HG03066 (cell line): ENCODE data around the gene CAMK4.

Experiments used
- ATAC-seq: cut with Tn5 transposase; IDR thresholded peaks from one replicate; pipeline ENCODE4 v1.9.1; 2021; ENCODE audit warnings: low read depth; ENCODE audit not compliant: unreplicated experiment

CAMK4 gene

DNA sequence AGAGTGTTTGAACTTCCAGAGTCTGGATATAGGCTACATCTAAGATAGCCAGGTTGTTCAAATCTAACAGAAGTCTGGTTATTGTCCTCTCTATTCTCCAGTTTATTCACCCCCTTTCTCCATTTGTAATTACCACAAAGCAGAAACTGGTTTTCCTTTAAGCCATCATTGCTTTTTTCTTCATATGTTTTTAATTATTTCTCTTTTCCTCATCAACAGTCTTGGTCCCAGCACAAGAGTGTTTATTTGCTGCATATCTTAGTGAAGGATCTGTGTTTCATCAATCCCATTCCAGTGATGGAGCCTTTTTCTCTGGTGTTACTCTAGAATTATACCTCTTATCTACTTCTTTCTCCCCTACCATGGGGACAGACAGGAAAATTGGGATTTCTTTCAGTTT is 142.2 kb downstream of the CAMK4 start:
- ATAC-seq: no peak

DNA sequence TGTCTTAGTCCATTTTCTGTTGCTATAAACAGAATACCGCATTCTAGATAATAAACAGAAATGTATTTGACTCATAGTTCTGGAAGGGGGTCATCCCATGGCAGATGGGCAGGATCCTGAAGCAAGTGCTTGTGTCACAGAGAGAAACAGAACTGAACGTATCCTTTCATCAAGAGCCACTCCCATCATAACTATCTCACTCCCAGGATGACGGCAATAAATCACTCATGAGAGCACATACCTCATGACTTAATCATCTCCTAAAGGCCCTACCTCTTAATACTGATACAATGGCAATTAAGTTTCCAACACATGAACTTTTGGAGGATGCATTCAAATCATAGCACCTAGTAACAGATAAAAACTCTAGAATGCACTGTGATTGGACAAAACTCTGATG is 142.9 kb downstream of the CAMK4 start:
- ATAC-seq: no peak

DNA sequence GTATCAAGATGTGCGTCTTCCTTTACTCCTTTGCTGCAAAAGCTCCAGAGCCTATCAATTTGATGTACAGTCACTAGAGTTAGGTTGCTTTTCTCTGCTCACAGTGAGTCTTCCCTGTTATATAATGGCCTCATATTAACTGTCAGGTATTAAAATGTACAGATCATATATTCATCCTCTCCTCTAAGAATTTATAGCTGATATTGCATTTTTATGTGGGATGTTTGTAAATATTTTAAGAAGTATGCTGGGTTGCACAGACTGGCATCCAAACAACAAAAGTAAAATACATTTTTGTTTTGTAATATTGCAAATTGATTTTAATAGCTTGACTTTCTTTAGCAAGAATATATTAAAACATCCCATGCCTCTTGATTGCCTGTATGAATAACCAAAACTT is 148.6 kb downstream of the CAMK4 start:
- ATAC-seq: no peak

DNA sequence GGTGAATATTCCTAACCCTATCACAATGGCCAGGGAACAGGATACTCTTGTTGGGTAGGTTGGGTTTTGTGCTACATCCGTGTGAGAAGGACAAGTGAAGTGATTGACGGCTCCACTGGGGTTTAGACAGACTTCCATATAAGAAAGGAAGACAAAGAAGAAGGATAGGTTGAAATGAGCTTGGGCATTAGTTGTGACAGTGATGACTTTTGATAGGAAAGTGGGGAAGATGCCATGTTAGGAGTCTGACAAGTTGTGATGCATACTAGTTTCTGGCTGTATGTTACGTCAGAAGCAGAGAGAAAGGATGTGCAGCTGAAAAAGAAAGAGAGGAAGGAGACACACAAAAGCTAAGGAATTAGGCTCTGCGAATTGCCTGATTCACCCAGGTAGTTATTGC is 150.2 kb downstream of the CAMK4 start:
- ATAC-seq: no peak

DNA sequence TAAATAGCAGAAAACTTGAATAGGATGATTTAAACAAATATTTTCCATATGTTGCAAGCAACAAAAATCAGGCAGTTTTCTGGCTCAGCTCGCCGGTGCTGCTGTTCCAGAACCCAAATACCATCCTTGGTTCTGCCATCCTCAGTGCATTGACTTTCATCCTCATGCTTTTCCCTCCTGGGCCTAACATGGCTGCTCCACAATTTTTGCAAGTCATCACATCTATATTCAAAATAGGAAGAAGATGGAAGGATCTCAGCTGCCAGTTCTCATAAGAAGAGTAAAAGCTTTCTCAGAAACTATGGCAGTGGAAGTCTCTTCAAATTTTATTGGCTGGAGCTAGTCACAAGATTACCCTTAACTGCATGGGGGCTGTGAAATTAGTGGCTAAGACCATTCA is 151.5 kb downstream of the CAMK4 start:
- no peak for ATAC-seq

DNA sequence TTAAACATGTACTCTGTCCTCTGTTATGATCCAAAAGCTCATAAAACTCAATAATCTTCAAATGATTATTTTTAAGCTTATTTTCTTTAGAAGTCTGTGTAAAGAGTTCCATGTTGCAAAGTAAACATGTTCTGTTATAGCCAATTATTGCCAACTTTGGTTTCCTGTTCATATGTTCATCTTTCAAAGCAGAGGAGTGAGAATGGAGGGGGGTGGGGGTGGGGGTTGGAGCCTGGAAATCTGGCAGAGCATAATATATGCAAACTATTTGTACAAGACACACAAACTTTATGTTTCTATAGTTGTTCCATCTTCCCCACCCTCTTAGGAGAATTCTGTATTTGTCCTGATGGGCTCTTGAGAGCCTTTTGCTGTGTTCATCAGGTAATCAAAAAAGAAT is 153.1 kb downstream of the CAMK4 start:
- ATAC-seq: no peak

DNA sequence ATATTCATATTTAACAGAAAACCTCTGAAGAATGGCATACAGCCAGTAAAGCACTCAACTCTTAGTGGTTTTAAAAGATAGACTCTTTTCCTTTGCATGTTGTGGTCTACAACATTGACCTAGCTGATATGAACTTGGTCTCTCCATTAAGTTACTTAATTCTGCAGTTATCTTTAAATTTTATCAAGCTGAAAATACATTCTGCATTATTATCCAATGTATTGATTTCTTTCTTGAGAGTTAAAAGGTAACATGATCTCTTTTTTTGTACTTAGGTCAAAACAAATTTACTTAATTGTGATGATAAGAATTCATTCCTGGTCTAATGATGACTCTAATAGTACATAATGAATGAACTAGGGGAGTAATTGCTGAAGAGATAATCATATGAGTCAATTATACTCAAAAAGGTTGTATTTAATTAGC is 155.2 kb downstream of the CAMK4 start:
- ATAC-seq: no peak

DNA sequence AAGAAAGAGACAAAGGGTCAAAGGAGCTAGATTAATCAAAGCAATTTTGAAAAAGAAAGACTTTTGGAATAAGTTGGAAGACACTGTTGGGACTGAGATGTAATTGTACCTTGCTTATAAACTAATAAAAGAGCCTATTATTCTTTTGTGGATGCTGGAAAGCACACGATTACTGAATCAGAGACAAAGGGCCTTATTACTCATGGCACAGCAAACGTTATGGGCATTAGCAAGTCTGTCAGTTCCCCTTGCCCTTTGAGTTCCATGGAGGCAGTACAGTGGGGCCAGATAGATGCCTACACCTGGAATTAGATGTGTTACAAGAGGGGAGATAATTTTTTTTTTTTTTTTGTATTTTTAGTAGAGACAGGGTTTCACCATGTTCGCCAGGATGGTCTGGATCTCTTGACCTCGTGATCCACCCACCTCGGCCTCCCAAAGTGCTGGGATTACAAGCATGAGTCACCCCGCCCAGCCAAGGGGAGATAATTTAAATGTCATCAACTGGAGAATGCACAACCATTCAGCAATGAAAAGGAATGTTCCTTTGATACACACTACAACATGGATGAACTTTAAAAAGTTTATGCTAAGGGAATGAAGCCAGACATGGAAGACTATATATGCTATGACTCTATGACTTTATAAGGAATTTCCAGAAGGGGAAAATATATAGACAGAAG is 159.2 kb downstream of the CAMK4 start:
- ATAC-seq: no peak

DNA sequence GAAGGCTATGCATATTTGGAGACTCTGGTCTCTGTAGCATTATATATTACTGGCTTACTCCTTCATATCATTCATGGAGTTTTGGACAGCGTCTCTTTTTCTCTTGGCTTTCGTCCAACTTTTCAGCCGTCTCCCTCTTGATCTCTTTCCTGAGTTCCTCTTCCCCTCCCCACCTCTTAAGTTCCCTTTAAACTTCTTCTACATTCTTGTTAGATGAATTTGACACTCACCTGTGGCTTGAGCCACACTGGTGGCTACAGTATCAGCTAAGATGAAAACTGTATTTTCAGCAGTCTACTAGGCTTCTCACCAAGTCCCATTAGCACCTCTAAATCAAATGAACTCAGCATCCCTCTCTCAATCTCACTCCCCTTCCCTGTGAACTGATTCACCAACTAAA is 160.0 kb downstream of the CAMK4 start:
- ATAC-seq: no peak

DNA sequence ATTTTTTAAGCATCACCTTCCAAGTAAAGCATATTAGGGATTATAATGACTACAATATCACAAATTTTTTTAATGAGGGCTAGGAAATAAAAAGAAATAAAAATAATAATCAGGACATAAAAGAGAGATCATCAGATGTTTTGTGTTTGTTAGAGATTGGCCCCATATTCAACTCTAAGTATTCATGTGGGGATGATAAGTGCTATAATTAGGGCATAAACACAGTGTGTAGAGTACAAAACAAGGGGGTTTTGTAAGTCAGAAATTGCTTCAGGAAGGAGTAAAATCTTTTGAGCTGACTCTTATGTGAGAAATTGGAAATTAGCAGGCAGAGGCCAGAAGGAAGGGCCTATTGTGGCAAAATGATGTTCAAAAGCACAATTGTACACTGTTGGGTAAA is 160.9 kb downstream of the CAMK4 start:
- ATAC-seq: no peak

DNA sequence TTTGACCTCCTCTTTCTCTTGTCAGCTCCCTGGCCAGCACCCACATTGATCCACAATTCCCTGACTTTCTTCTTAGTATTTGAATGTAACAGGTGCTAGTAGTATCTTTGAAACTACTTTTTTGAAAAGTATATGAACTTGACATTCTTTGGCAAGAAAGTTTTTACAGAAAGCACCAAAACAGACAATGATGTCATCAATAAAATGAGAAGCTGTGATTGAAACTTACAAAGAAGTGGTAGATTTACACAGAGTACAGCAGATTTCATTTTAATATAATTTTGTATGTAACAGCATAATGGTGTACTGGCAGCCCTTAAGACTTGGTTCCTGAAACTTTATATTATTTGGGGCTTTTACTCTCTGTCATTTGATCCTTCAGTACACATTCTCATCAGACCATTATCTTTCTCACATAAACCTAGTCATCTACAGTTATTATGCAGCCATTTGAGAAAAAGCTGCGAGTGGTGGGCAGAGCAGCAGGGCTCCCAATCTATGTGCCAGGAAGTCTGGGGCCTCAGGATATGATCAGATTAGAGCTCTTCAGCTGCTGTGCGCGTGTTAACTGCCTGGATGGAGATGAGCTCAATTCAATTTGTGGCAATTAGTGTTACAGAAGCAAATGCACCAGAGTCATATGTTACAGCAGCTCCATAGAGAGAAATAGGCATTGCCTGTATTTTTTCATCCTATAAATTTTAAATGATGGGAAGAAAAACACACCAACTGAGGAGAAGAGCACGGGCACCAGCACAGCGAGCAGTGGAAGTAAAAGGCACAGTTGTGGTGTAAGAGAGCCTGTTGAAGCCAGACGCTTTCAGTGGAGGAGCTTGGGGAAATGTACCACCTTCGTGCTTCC is 162.0 kb downstream of the CAMK4 start:
- no peak for ATAC-seq

DNA sequence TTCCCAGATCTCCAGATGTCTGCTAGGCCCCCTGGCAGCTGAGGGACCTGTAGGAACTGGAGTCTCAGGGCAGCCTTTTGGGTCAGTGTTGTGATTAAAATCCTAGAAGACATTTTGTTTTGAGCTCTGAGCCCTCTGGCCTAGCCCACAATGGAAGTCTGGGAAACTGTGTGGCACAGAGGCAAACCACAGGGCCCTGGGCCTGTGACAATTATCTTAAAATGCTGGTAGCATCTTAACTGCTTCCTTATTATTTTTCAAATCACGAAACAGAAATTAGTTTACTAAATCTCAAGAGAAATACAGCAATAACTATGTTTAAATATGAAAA is 162.6 kb downstream of the CAMK4 start:
- ATAC-seq: no peak

DNA sequence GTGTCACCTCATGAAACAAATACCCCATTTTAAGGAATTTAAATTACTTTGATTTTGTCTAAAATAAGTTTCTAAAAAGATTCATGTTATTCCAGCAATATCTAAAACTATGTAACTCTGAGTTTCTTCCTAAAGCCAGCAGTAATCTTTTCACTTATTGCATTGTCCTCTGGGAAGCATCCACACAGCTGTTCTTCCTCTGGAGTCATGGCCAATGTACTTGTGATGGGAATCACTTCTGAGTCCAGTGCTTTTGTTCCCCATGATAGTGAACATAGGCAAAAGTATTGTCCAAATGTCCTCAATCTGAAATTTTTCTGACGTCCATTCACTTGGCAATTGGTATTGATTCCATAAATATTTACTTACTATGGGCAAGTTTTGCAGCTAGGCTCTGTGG is 163.2 kb downstream of the CAMK4 start:
- no peak for ATAC-seq

DNA sequence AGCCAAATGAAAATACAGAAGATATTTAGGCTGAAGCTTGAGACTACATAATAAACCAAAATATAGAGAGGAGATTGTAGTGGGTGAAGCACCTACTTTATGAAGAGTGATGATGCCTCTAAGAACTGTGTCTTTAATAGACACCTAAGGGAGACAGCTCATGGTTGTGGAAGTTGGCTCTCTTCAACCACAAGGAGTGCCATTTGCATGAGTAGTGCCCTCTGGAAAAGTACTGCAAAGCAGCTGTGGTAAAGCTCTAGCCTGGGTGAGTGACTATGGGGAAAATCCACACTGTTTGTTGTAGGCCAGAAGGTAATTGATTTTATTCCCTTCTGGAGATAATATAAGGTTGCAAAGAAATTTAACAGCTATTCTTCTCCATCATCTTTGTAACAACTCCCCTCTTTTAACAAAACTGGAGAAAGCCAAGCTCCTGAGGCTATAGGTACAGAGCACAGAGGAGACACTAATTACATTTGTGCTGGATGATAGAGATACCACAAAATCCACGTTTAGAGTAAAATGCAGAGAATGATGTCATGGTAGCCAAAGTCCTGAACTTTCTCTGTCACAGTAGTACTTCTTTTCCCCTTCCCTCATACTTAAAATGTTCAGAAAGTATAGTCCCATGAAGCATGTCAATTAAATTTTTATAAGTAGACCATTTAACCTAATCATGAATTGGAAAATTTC is 165.4 kb downstream of the CAMK4 start:
- ATAC-seq: no peak

DNA sequence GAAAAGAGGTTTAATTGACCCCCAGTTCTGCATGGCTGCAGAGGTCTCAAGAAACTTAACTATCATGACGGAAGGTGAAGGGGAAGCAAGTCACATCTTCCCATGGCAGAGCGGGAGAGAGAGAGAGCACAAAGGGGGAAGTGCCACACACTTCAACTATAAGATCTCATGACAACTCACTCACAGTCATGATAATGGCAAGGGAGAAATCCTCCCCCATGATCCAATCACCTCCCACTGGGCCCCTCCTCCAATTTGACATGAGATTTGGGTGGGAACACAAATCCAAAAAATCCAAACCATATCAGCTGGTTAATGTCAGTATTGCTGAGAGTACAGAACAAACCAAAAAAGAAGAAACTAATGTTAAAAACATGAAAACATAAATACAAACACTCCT is 168.0 kb downstream of the CAMK4 start:
- ATAC-seq: no peak

DNA sequence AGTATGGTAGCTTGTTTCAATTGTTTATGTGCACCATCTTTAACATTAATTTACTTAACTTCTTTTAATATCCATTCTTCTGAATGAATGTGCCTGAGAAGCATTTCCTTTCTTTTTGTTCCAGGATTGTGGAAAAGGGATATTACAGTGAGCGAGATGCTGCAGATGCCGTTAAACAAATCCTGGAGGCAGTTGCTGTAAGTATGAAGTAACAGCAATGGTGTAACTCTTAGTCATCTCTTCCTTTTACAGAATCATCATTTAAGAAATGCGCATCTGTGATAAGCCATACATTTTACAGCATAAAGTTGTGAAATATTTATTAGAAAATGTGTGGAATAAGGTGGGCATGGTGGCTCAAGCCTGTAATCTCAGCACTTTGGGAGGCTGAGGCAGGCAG is 170.4 kb downstream of the CAMK4 start:
- ATAC-seq: no peak

DNA sequence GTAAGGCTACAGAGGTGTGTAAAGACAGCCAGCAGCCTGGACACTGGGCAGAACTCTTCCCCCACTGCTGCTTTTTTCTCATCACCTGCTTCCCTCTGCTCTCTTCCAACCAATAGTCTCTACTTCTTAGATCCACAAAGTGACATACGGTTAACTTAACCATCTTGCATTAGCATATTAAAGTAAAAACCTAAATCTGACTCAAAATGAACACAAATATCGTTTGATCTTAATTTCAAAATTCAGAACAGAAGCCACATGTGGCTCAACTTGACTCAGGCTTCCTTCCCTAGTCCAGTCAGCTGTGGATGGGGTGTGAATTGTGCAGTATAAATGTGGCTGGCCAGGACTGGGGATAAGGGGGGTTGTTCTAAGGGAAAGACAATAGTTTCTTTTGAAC is 173.8 kb downstream of the CAMK4 start:
- ATAC-seq: no peak

DNA sequence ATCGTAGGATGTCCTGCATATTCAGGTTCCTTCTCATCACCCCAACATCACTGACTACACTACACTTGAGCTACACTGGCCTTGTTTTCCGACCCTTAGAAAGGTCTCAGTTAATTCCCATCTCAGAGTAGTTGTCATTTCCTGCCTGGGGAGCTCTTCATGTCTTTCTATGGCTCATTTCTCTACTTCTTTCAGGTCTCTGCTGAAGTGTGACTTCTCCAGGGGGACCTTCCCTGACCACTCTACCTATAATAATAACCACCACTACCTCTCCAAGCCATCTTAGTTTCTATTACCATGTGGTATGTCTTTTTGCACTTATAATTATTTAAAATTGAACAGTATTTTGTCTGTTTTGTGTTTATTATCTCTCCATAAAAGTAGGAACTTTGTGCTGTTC is 174.9 kb downstream of the CAMK4 start:
- no peak for ATAC-seq

DNA sequence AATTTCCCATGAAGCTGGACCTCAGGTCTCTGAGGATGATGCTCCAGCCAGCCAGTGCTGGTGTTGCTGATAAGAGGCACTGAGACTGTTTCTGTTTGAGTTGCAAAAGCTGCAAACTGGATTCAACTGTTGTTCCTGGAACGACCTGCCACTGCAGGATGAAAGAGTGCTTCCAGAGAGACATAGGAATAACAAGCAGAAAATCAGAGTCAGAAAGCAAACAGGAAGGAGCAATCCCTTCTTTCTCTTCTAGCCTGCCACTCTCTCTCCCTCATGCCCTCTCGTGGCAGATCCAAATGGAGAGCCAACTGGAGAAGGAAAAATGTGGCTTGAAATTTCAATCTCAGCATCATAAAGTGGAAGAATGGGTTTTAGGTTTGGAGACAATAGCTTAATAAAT is 177.7 kb downstream of the CAMK4 start:
- ATAC-seq: no peak

DNA sequence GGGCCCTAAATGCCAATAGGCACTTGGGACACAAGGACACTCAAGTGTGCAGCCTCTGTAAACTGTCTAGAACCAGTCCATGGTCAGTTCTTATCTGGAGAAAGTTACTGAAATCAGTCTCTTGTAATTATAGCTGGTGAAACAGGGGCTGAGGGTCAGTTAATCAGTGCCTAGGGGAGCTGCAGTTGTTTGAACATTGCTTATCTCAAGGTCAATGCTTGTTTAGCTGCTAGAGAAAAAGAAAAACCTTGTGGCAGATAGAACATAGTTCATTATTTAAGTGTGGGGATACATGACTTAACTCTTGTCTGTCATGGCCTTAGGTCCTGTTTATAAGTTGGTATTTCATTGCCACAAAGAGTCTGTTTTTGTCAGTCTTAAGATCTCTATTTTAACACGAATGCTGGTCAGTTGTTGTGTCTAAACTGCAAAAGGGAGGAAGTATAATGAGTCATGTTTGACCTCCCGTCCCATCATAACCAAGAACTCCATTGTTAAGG is 180.1 kb downstream of the CAMK4 start:
- ATAC-seq: no peak

DNA sequence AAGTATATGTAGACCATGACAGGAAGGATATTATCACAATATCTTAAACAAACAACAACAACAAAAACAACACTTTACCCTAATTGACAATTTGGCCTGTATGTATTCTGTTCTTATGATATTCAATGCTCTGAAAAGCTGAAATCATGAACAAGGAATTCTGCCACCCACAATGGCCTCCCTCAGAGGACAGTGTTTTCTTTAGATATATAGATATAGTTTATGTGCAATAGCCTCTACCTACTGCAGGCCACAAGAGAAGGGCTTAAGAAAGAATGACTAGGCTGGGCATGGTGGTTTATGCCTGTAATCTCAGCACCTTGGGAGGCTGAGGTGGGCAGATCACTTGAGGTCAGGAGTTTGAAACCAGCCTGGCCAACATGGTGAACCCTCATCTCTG is 183.4 kb downstream of the CAMK4 start:
- ATAC-seq: no peak

DNA sequence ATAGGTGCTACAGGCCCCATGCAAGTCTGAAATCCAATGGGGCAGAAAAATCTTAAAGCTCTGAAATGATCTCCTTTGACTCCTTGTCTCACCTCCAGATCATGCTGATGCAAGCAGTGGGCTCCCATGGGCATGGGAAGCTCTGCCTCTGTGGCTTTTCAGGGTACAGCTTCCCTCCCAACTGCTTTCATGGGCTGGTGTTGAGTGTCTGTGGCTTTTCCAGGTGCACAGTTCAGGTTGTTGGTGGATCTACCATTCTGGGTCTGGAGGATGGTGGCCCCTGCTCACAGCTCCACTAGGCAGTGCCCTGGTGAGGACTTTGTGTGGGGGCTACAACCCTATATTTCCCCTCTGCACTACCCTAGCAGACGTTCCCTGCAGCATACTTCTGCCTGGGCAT is 184.6 kb downstream of the CAMK4 start:
- no peak for ATAC-seq
